Body of pancreas (tissue), 4 donors: Measurements from ENCODE around the gene RGP1. TPM values are rescaled to one million over a fixed set of nuclear protein-coding genes. Genes with fewer than 3 reads are reported as not detected.

Experiments used
- ATAC-seq: fragments of 150-250 bp; one replicate; pipeline ENCODE4 v1.9.1; 2016
- DNase-seq, 4 donors: peaks; one replicate each; pipeline ENCODE4 v3.0.0-alpha.2; 2019
- H3K27ac ChIP-seq, 4 donors: fragments of 200-600 bp; sonication (generic); 1 replicate in 3 of 4; 2 replicates in 1 of 4; pipeline versions ENCODE4 v1.5.1 to v1.6.1; 2016 to 2019; ENCODE audit warnings: mild to moderate bottlenecking in 1 of 4, mixed read lengths in 1 of 4, moderate library complexity in 1 of 4
- H3K27me3 ChIP-seq, 2 donors: fragments of 200-600 bp; sonication (generic); one replicate each; pipeline ENCODE4 v1.6.0; 2016; ENCODE audit warnings: mild to moderate bottlenecking in 1 of 2
- H3K36me3 ChIP-seq, 2 donors: fragments of 200-600 bp; sonication (generic); replicated peaks in 1 of 2; 2 replicates each; pipeline ENCODE4 v1.5.1; 2016; ENCODE audit warnings: low read depth in 2 of 2; ENCODE audit not compliant: insufficient read depth in 1 of 2
- H3K4me1 ChIP-seq: fragments of 200-600 bp; sonication (generic); one replicate; pipeline ENCODE4 v1.6.0; 2016
- H3K4me3 ChIP-seq, 2 donors: fragments of 200-600 bp; sonication (generic); 1 replicate in 1 of 2; 2 replicates in 1 of 2; pipeline ENCODE4 v1.5.1; 2016 to 2019
- H3K9me3 ChIP-seq, 3 donors: fragments of 200-600 bp; sonication (generic); 1 replicate in 2 of 3; 2 replicates in 1 of 3; pipeline ENCODE4 v1.5.1; 2016
- POLR2A ChIP-seq, 3 donors: fragments of 450-650 bp; IDR thresholded peaks; one replicate each; pipeline ENCODE4 v1.6.1; 2016; ENCODE audit warnings: antibody characterized with exemption in 3 of 3, mild to moderate bottlenecking in 2 of 3
- WGBS, 2 donors: methylation state at CpG; one replicate each; pipeline ENCODE4 v1.1.5; 2017; 5-methylcytosine and 5-hydroxymethylcytosine counted together
- intact Hi-C: fragments of 100-400 bp; cut with DNase I; formaldehyde crosslinking; loops from one replicate; pipeline ENCODE4 v1.15.1; 2023
- total RNA-seq, 2 donors: library from RNA; depleted of rRNA; stranded (reverse); fragments of >200 nt; gene quantifications; one replicate each; pipeline ENCODE4 v1.1.0, GENCODE V29; 2016
- TF ChIP-seq, protein P1 (sequence below), 7 experiments: fragments of 450-650 bp in 4 of 7; fragments of 200-600 bp in 3 of 7; sonication (generic) in 3 of 7; IDR thresholded peaks; one replicate each; pipeline ENCODE4 v1.5.1; 2016 to 2019; ENCODE audit warnings: antibody characterized with exemption in 7 of 7

Gene RGP1
- total RNA-seq, 2 donors from 2014 or later = 15.3 to 18.1 TPM

DNA sequence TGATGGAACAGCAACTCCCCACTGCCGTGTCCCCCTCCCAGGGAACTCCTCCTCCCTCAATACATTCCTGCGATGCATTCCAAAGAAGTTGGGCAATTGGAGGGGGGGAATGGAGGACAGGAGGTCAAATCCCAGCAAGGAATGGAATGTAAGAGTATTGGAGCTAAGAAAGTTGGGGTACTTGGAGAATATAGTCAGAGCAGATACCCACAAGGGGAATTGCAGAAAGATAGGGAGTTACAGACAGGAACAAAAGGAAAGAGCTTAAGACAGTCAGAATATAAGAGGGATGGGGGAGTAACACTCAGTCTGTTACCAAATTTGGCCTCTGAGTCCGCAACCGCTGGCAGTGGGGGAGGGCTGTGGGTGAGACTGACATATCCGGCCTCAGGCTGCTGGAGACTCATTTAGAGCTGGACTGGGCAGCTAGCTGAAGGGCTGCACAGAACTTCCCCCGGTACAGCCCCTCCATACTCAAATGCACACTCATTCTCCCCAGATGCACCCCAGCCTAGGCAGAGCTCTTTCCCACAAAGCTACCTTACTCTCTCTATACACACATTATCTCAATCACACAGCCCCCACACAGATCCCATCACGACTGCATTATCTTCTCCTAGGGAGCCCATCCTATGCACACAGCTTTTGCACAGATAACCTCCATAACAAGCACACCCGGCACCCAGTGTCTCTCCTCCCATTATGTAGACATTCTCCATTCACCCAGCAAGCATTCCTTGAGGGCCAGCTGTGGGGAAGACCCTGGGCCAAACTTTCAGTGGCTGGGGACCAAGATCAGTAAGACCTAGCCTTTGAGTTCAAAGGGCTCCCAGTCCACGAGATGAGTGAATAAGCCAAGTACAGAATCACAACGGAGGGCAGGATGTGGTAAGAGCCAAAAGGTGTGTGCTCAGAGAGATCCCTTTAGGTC is 20.8 kb upstream of the RGP1 start:
- H3K36me3 ChIP-seq = peaks cover 8 to 21% of the 10 kb centered on the region in 2 donors

GRCh38 chr9:35729101-35729500 is 20.0 kb upstream of the RGP1 start:
- 73 to 76% methylated on average over 3 of the region's 3 CpGs for WGBS, 2 donors
- peaks cover 6 to 13% of the 10 kb centered on the region in 2 donors for H3K36me3 ChIP-seq
- TF ChIP-seq POLR2A (IDR thresholded peaks at IDR 0.05) = no peak
- TF ChIP-seq, protein P1, sequence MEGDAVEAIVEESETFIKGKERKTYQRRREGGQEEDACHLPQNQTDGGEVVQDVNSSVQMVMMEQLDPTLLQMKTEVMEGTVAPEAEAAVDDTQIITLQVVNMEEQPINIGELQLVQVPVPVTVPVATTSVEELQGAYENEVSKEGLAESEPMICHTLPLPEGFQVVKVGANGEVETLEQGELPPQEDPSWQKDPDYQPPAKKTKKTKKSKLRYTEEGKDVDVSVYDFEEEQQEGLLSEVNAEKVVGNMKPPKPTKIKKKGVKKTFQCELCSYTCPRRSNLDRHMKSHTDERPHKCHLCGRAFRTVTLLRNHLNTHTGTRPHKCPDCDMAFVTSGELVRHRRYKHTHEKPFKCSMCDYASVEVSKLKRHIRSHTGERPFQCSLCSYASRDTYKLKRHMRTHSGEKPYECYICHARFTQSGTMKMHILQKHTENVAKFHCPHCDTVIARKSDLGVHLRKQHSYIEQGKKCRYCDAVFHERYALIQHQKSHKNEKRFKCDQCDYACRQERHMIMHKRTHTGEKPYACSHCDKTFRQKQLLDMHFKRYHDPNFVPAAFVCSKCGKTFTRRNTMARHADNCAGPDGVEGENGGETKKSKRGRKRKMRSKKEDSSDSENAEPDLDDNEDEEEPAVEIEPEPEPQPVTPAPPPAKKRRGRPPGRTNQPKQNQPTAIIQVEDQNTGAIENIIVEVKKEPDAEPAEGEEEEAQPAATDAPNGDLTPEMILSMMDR (IDR thresholded peaks at IDR 0.05) = no peak
- H3K4me1 ChIP-seq = peaks cover 50% of the 10 kb centered on the region
- no peaks in the 10 kb centered on the region for H3K9me3 ChIP-seq
- peak overlapping the region in 2 of 4 donors; percentile 29 to 95 for H3K27ac ChIP-seq
- H3K4me3 ChIP-seq = no peak overlapping the region
- intact Hi-C loops = no loop called here
- no peak for DNase-seq
- ATAC-seq = no peak
- H3K27me3 ChIP-seq = no peaks in the 10 kb centered on the region

More for the DNA sequence above, 20.8 kb upstream of the RGP1 start:
- Histone ChIP-seq H3K27me3 (no peaks in the 10 kb centered on the region), H3K4me3 (no peak overlapping the region), H3K27ac (peak overlapping the region in 3 of 4 donors; percentile 51 to 95 (median 63)), H3K9me3 (no peaks in the 10 kb centered on the region), H3K4me1 (peaks cover 42% of the 10 kb centered on the region)
- DNase-seq = peak; percentile 39 to 68 (median 51)
- TF ChIP-seq POLR2A (IDR thresholded peaks at IDR 0.05) = peak in 2 of 3 donors; percentile 49
- TF ChIP-seq, protein P1 (IDR thresholded peaks at IDR 0.05) = no peak
- WGBS, 2 donors = 29 to 33% methylated on average over 10 of the region's 10 CpGs
- intact Hi-C loops = no loop called here
- ATAC-seq = no peak

GRCh38 chr9:35729700-35730485 is 19.2 kb upstream of the RGP1 start:
- no peaks in the 10 kb centered on the region for H3K27me3 ChIP-seq
- peaks cover 0 to 6% of the 10 kb centered on the region in 2 donors for H3K36me3 ChIP-seq
- H3K27ac ChIP-seq = peak overlapping the region in 2 of 4 donors; percentile 91 to 95
- peak in 1 of 4 donors; percentile 69 for DNase-seq
- ATAC-seq = no peak
- TF ChIP-seq, protein P1 (IDR thresholded peaks at IDR 0.05) = peak; percentile 21 to 71 (median 47)
- no peak for TF ChIP-seq POLR2A (IDR thresholded peaks at IDR 0.05)
- H3K4me3 ChIP-seq = no peak overlapping the region
- WGBS, 2 donors = 43 to 46% methylated on average over 6 of the region's 6 CpGs
- intact Hi-C loops = loop anchor here (5.0 kb wide), 1 partner anchor 78 kb away; the partner anchor contains the start of gene SIT1
- H3K4me1 ChIP-seq = peaks cover 51% of the 10 kb centered on the region
- H3K9me3 ChIP-seq = no peaks in the 10 kb centered on the region

DNA sequence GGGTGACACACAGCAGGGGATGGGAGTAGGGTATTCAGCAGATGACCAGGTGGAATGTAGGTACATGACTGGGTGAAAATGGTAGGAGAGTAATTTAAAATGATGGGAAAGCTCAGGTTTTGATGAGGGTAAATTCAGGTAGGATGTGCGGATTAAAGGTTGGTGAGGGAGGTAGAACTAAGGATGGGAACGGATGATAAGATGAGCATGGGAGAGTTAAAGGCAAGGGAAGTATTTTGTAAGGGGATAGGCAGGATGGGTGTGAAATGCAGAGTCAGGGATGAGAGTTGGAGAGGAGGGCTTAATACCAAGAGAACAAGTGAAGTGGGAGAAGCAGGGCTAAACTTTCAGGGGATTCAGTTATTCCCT is 18.6 kb upstream of the RGP1 start:
- Histone ChIP-seq H3K4me3 (no peak overlapping the region), H3K27ac (peak overlapping the region in 2 of 4 donors; percentile 91 to 95), H3K27me3 (no peaks in the 10 kb centered on the region), H3K9me3 (no peaks in the 10 kb centered on the region), H3K4me1 (peaks cover 51% of the 10 kb centered on the region), H3K36me3 (peaks cover 0 to 3% of the 10 kb centered on the region in 2 donors)
- intact Hi-C loops = loop anchor here (5.0 kb wide), 1 partner anchor 78 kb away; the partner anchor contains the start of gene SIT1
- ATAC-seq (no peak), DNase-seq (no peak)
- TF ChIP-seq POLR2A (IDR thresholded peaks at IDR 0.05) = no peak
- TF ChIP-seq, protein P1 (IDR thresholded peaks at IDR 0.05) = no peak
- WGBS, 2 donors = 63 to 80% methylated on average over 2 of the region's 2 CpGs
